Measurements from ENCODE around the gene LCN6.
"Not testable (repeated sequence)": the region's sequence is repeated elsewhere in the genome, so short reads cannot be mapped to it uniquely, and the experiment has no call there.

LCN6 gene

DNA sequence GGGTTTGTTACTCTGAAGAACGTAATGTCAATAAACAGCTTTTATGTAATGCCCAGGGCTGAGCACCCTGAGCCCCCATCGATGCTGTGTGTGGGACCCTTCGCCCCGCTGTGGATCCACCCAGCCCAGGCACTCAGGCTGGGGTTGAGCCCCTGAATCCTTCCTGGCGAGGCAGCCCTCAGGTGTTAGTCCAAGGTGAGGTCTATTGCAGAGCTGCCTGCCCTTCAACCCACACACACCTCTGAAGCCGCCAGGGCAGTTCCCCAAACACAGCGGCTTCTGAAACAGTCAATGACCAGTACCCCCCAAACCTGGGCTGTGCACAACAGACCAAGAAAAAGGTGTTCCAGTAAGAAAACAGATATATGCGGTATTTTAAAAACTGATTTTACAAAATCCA lies 24.3 kb downstream of the LCN6 start:
- no peak for DNase-seq (ENCODE audit: low read depth)

DNA sequence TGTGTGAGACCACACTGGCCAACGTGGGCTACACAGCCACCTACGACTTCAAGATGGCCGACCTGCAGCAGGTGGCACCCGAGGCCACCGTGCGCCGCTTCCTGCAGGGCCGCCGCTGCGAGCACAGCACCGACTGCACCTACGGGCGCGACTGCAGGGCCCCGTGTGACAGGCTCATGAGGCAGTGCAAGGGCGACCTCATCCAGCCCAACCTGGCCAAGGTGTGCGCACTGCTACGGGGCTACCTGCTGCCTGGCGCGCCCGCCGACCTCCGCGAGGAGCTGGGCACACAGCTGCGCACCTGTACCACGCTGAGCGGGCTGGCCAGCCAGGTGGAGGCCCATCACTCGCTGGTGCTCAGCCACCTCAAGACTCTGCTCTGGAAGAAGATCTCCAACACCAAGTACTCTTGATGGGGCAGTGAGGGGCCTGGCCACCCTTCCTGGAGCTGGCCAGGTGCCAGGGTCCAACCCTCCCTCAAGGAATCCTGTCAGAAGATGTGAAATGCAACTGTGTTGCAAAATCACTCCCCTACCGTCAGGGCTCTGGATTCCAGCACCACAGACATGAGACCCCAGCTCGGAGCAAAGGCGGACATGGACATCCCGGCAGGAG lies 24.9 kb downstream of the LCN6 start:
- DNase-seq (ENCODE audit: low read depth), result no peak

DNA sequence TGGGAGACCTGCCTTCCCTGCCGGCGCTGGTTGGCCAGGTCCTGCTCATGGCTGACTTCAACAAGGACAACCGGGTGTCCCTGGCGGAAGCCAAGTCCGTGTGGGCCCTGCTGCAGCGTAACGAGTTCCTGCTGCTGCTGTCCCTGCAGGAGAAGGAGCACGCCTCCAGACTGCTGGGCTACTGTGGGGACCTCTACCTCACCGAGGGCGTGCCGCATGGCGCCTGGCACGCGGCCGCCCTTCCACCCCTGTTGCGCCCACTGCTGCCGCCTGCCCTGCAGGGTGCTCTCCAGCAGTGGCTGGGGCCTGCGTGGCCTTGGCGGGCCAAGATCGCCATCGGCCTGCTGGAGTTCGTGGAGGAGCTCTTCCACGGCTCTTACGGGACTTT lies 25.4 kb downstream of the LCN6 start:
- DNase-seq (ENCODE audit: low read depth), result no peak

DNA sequence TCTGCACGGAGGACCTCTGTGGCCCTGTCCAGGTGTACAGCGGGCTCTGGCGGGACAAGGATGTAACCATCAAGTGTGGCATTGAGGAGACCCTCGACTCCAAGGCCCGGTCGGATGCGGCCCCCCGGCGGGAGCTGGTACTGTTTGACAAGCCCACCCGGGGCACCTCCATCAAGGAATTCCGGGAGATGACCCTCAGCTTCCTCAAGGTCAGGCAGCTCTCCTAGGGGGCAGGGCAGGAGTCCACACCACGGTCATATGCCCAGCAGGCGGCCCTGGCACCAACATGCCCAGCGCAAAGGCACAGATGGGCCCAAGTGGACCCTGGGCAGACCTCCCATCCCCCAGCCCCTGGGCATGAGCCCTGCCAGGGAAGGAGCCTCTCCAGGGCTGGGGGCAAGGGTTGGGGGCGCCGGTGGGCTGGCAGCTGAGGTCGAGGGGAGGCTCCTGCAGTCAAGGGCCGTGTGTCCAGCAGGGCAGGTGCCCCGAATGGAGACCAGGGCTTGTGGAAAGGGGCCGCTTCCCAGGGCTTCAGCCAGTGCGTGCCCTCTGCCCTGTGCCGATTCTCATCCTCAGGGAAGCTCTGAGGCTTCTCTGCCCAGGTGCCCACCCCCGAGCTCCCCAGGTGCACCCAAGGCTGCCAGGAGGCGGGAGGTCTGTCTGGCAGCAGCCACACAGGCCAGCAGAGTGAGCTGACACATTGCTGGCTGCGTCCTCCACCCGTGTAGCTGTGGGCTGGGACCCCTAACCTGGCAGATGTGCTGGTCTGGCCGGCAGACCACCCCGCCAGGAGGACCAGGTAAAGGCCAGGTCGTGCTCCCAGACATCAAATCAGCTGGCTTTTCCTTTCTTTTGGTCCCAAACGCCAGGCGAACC lies 26.0 kb downstream of the LCN6 start:
- DNase-seq (ENCODE audit: low read depth), result no peak

DNA sequence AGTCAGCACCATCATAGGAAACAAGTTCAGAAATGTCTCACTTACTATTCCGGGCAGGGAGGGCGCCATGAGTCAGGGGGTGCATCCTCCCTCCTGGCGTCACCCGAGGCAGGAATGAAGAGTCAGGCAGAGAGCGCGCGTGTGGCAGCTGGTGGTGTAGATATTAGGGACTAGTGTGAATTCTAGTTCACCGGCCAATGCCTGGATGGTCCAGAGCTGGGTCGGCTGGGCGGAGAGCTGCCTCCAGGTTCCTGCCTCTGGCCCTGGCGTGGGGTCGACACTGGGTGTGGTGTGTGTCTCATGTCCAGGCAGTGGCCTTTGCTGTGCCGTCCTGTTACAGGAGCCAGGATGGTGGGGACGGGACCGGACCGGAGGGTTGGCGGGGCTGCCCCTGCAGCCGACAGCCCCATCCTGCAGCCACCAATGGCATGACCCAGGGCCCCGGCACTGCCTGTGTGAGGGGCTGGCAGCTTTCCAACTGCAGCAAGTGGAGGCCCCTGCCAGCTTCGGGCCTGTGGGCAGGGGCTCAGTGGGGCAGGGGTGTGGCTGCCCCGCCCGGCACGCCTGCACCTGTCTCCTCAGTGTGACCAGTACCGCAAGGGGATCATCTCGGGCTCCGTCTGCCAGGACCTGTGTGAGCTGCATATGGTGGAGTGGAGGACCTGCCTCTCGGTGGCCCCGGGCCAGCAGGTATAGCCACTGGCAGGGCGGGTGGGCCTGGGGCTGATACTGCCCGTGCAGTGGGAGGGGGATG lies 26.8 kb downstream of the LCN6 start:
- no peak for DNase-seq (ENCODE audit: low read depth)

DNA sequence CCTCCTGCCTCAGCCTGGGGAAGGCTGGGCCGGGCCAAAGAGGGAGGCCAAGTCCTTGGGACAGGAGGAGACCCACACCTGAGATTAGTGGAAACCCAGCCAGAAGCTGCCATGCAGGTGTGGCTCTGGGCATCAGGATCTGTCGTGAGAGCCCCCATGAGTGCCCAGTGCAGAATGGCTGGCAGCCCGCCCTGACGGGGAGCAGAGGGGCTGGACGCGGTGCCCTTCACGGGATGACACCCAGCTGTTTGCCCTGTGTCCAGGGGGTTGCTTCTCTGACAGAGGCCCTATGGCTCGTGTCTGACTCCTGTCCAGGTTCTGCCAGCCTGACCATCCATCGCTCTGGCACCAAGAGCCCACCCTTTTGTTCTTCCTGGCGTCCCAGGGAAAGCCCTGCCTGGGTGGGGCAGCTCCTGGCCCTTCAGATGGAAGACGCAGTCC lies 27.4 kb downstream of the LCN6 start:
- no peak for DNase-seq (ENCODE audit: low read depth)

DNA sequence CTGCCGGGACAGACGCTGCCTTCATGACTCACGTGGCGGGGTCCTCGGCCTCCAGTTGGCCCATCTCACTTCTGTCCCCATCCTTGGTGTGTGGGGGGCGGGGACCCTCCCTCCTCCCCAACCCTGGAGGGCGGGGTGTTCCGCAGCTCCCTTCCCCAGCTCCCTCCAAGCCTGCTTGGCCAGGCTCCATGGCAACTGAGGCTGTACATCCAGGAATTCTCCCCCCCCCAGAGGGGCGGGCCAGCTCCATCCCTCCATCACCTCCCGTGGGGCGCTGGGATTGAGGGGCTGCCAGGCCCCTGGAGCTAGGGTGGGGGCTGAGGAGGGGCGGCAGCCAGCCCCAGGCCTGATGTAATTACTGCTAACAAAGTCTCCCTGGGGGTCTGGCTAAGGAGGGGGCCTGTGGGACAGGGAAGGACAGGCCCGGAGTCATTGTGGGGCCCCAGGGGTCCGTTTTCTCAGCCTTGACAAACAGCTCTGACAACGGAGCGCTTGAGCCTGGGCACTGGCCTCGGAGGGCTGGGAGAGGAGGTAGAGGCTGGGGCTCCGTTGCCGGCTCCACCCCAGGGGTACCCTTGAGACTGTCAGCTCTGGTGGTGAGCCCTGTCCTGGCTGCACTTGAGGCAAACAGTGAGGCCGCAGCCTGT lies 28.0 kb downstream of the LCN6 start:
- DNase-seq (ENCODE audit: low read depth), result no peak

DNA sequence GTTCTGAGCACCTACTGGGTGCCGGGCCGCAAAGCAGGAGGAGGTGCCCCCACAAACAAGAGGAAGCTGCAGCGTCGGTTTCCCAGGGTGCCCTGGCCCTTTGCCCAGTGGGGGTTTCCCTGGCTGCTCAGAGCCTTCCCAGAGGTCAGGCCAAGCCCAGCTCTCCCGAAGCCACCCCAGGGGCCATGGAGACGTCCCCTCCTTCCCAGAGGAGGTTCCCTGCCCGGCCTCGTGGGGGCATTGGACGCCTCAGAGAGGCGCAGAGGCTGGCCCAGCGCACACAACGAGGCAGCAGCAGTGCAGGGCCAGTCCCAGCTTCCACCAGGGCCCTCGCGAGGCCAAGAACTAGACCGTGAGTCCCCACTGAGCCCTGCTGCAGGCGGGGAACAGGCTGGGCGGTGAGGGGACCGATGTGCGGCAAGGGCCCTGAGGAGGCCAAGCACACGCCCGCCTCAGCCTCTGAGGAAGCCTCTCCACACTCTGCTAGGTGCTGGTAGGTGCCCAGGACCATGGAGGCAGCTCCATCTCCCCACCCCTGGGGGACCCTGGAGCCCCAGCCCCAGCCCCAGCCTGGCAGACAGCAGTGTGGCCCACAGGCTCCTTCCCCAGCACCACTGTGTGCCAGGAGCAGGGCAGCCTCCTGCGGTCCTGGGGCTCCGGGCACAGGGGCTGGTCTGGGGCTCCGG lies 29.0 kb downstream of the LCN6 start:
- DNase-seq (ENCODE audit: low read depth), result no peak

DNA sequence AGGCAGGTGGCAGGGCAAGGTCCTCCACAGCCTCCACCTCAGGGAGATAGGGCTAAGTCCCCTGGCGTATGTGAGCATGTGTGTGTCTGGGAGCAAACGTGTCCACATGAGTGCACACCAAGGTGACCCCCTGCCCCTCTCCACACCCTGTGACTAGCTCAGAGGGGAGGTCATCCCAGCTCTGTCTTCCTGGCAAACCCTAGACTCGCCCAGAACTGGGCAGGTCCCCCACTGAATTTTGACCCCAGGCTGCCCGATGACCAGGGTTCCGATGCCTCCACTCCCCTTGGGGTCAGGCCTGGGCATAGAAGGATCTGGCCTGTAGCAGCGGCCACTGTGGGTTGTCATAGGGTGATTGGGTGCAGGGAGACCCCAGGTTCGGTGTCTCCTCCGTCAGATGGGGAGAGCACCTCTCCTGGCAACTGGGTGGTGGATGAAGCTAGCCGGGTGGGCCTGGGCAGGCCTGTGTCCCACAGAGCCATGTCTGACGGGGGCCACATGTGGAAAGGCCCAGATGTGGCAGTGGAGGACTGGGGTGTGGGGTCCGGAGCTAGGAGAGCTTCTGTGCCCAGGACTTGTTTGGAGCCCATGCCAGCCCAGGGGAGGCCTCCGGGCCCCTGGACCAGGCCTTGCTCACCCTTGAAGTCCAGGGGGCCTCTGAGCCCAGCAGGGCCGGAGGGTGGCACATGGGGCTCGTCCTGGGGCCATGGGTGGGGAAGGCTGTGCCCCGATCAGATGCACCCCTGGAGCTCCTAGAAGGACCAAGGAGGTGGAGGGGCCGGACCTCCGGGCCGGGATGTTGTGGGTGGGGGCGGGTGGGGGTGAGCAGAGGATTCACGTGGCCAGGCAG lies 29.8 kb downstream of the LCN6 start:
- no peak for DNase-seq (ENCODE audit: low read depth)

DNA sequence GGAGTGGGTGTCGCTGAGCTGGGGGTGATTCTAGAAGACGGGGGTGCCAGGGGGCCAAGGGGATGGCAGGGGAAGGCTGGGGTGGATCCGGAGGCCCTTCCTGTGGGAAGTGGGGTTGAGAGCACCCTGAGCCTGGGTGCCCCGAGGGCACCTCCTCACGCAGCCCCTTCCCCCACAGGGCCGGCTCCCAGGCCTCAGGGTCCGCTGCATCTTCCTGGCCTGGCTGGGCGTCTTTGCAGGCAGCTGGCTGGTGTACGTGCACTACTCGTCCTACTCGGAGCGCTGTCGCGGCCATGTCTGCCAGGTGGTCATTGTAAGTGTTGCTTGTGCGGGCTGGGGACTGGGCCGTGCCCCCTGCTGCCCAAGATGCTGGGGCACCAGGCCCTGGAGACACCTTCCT lies 30.9 kb downstream of the LCN6 start:
- no peak for DNase-seq (ENCODE audit: low read depth)

DNA sequence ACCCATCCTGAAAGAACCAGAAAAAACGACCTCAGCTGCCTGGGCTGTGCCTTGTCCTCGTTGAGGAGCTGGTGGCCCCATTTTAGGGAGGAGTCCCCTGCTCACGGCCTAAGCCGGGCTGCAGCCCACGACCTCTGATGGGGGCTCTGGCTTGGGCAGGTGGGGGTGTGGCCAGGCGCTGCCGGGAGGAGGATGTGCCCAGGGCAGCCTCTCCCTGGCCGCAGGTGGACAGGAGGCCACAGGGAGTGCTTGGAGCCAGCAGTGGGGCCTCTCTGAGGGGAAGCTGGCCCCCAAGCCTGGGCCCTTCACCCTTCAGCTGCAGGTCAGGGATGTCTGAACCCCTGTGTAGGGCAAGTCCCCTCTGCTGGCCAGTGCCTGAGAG lies 33.4 kb downstream of the LCN6 start:
- DNase-seq (ENCODE audit: low read depth), result no peak

DNA sequence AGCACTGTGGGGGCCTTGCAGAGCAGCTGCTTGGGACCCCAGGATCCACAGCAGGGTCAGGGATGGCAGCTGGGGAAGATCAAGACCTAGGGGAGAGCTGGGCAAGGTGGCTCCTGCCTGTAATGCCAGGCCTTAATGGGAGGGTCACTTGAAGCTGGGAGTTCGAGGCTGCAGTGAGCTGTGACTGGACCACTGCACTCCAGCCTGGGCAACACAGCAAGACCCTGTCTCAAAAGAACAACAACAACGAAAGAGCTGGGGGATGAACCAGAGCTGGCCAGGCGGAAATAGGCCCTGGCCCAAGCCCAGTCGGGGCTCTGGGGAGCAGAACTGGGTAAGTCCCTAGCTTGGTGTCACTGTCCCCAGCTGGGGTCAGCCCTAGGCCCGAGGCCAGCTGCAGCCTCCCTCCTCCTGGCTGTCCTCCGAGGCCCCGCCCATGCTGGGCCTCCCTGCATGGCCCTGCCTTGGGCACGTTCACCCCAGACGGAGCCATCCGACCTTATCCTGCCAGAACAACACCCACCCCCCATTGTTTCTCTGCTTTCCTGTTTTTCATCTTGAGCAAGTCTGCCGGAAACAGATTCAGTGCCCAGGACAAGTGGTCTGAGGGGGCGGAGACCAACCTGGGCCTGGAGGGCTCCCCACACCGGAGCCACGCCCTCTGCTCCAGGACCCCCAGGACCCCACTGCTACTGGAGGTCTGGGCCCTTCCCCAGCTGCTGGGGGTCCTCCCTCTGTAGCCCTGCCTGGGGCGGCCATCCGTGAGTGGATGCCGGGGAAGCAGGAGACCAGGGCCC lies 34.0 kb downstream of the LCN6 start:
- DNase-seq (ENCODE audit: low read depth), result no peak

DNA sequence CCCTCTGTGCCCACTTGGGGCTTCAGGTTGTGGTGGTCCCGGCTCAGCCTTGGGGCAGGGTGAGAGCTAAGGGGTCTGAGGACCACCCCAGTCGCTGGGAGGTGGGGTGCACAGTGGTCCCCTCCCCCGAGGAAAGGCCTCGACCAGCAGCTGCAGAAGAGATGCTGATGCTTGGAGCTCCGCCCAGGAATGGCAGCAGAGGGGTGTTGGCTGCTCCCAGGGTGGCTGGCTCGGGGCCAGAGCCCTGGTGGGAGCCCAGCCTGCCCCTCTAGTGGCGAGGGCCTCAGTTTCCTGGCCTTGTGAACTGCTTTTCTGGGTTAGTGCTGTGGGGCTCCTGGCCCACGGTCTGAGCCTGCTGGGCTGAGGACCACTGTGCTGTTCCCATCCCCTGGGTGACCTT lies 34.8 kb downstream of the LCN6 start:
- DNase-seq (ENCODE audit: low read depth), result no peak

DNA sequence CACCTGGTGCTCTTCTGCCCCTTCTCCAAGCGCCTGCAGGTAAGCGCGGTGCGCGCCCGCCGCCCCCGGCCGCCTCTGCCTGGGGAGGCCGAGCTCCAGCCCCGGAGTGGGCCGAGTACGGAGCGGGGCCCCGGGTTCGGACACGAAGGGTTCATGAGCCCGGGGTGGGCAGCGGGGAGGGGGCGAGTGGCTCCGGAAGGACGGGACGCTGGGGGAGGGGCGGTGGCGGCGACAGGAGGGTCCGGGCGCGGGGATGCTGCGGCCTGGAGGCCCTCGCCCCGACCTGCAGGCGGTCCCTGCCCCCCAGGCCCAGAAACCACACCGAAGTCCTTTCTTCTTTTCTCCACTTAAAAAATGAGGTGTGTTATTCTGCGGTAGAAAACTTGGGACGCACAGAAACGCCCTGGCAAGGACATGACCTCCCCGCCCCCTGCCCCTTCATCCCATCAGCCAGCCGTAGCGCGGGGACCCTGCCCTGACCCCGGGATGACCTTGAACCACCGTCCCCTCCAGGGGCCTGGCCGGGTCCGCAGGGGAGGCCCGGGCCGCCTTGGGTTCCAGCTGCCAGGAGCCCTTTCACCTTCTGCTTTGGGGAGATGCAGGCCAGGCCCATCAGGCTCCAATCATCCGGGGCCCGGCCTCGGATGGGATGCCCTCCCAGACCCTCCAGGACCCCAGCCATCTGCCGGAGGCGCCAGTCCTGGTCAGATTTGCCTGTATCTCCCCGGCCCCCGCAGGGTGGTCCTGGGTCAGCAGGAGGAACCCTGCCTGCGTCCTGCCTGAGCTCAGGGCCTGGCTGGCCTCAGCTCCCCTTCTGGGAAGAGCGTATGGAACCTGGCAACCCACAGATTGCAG lies 35.4 kb downstream of the LCN6 start:
- no peak for DNase-seq (ENCODE audit: low read depth)

DNA sequence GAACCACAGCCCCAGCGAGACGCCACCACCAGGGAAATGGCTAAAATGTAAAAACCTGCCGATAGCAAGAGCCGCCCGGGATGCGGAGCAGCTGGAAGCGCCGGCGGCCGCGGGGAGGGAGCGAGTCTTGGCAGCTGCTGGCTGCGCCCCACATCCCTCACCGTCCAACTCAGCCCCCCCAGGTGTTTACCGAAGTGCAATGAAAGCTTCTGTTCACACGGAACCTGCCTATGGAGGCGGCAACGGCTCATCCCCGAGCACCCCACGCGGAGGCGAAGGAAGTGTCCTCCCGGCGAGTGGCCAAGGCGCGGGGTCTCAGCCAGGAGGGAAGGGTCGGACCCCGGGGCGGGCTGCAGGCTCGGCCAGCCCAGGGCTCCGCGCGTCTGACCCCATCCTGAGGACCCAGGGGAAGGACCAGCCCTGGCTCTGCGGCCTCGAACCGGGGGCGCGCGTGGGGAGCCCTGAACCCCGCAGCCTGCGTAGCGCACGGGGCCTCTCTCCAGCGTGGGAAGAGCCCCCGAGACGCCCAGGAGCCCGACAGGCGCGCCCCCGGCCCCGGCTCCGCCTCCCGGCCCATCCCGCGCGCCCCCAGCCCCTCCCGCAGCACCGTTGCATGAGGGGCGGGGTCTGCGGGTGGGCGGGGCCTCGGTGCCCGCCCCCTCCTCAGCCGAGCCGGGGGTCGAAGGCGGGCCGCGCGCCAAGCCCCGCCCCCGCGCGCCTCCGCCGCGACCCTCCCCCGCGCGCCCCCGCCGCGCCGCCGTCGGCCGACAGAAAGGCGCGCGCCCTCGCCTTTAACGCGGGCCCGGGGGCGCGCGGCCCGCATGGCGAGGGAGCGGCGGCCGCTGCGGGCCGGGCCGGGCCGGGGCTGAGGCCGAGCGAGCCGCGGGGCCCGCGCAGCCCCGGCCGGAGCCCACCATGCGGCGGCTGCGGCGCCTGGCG lies 36.3 kb downstream of the LCN6 start, which contains the start of gene DIPK1B:
Gene DIPK1B (plus strand): TSS at position 822 of the 939 bp plus-strand sequence. CDS start 94 bp downstream, at position 916.
- no peak for DNase-seq (ENCODE audit: low read depth)

DNA sequence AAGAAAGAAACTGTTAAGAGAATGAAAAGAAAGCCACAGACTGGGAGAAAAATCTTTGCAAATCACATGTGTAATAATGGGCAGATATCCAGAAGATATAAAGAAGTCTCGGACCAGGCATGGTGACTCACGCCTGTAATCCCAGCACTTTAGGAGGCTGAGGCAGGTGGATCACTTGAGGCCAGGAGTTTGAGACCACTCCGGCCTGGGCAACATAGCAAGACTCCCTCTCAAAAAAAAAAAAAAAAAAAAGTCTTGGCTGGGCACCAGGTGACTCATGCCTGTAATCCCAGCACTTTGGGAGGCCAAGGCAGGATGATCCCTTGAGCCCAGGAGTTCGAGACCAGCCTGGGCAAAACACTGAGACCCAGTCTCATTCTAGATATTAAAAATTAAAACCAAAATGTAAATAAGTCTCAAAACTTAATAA lies 37.1 kb downstream of the LCN6 start:
- not testable (repeated sequence) for DNase-seq (ENCODE audit: low read depth)

DNA sequence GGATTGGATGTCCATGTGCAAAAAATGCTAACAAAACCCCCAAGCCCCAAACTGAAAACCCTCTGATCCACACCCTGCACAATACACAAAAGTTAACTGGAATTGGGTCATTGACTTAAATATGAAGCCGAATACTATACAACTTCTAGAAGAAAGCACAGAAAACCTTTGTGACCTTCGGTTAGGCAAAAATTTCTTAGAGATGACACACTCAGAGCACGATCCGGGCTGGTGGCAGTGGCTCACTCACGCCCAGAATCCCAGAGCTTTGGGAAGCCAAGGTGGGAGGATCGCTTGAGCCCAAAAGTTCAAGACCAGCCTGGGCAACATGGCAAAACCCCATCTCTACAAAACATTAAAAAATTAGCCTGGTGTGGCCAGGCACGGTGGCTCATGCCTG lies 37.8 kb downstream of the LCN6 start:
- DNase-seq (ENCODE audit: low read depth), result no peak
